Testis (tissue), 2 donors: ENCODE results near the gene PIGL.
"Not testable (repeated sequence)": the region's sequence is repeated elsewhere in the genome, so short reads cannot be mapped to it uniquely, and the experiment has no call there.

Experiments used
- POLR2A ChIP-seq: fragments of 450-650 bp; IDR thresholded peaks from one replicate; pipeline ENCODE4 v1.6.1; 2017; ENCODE audit warnings: antibody characterized with exemption, mild to moderate bottlenecking, moderate library complexity
- TF ChIP-seq, protein P1 (sequence below), 3 experiments: fragments of 450-650 bp in 2 of 3; fragments of 200-600 bp in 1 of 3; sonication (generic) in 1 of 3; IDR thresholded peaks; one replicate each; pipeline ENCODE4 v1.5.1; 2016 to 2019; ENCODE audit warnings: antibody characterized with exemption in 3 of 3, mild to moderate bottlenecking in 2 of 3, moderate library complexity in 1 of 3

- TF ChIP-seq, protein P1, sequence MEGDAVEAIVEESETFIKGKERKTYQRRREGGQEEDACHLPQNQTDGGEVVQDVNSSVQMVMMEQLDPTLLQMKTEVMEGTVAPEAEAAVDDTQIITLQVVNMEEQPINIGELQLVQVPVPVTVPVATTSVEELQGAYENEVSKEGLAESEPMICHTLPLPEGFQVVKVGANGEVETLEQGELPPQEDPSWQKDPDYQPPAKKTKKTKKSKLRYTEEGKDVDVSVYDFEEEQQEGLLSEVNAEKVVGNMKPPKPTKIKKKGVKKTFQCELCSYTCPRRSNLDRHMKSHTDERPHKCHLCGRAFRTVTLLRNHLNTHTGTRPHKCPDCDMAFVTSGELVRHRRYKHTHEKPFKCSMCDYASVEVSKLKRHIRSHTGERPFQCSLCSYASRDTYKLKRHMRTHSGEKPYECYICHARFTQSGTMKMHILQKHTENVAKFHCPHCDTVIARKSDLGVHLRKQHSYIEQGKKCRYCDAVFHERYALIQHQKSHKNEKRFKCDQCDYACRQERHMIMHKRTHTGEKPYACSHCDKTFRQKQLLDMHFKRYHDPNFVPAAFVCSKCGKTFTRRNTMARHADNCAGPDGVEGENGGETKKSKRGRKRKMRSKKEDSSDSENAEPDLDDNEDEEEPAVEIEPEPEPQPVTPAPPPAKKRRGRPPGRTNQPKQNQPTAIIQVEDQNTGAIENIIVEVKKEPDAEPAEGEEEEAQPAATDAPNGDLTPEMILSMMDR (IDR thresholded peaks at IDR 0.05), result not testable (repeated sequence)
- TF ChIP-seq POLR2A, result not testable (repeated sequence)
These were observed 79.1 kb downstream of the PIGL start for GRCh38 chr17:16296072-16296471.
